Stimulated activated CD4-positive, alpha-beta T cell treated with anti-CD3 and anti-CD28 coated beads, Interleukin-12 subunit alpha, Interleukin-12 subunit beta, amount 100 ng/mL, for 4 hours (primary cell): Measurements from ENCODE around the gene CGREF1.
"Not testable (repeated sequence)": the region's sequence is repeated elsewhere in the genome, so short reads cannot be mapped to it uniquely, and the experiment has no call there.

Source experiments
- DNase-seq: peaks from one replicate; pipeline ENCODE4 v3.0.0-alpha.2; 2020

CGREF1 gene

DNA sequence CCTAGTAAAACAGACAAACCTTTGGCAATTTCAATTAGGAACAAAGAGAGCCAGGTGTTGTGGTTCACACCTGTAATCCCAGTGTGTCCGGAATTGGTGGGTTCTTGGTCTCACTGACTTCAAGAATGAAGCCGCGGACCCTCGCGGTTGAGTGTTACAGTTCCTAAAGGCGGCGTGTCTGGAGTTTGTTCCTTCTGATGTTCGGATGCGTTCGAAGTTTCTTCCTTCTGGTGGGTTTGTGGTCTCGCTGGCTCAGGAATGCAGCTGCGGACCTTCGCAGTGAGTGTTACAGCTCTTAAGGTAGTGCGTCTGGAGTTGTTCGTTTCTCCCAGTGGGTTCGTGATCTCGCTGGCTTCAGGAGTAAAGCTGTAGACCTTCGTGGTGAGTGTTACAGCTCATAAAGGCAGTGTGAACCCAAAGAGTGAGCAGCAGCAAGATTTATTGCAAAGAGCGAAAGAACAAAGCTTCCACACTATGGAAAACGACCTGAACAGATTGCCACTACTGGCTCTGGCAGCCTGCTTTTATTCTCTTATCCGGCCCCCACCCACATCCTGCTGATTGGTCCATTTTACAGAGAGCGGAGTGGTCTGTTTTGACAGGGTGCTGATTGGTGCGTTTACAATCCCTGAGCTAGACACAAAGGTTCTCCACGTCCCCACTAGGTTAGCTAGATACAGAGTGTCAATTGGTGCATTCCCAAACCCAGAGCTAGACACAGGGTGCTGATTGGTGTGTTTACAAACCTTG is 8.2 kb downstream of the CGREF1 start:
- DNase-seq, result not testable (repeated sequence)

DNA sequence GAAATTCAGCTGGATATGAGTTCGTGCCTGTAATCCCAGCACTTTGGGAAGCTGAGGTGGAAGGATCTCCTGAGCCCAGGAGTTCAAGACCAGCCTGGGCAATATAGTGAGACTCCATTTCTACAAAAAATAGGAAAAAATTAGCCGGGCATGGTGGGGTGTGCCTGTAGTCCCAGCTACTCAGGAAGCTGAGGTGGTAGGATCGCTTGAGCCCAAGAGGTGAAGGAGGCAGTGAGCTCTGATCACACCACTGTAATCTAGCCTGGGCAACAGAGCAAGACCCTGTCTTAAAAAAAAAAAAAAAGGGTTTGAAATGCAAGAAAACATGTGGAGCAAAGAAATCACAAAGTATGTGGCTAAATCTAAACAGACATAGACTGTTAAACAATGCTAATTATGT is 9.8 kb downstream of the CGREF1 start:
- no peak for DNase-seq

DNA sequence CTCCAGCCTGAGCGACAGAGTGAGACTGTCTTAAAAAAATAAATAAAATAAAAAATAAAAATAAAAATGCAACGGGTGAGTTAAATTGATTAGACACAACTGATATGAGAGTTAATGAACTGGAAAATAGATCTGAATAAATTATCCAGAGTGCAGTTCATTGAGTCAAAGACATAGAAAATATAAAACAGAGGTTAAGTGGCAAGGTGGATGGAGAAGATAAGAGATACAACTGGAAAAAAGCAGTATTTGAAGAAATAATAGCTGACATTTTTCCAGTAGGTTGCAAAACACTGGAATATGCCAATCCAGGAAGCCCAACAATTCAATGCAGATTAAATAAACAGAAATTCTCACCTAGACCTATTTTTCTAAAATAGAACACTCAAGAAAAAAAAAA is 10.7 kb downstream of the CGREF1 start:
- no peak for DNase-seq

DNA sequence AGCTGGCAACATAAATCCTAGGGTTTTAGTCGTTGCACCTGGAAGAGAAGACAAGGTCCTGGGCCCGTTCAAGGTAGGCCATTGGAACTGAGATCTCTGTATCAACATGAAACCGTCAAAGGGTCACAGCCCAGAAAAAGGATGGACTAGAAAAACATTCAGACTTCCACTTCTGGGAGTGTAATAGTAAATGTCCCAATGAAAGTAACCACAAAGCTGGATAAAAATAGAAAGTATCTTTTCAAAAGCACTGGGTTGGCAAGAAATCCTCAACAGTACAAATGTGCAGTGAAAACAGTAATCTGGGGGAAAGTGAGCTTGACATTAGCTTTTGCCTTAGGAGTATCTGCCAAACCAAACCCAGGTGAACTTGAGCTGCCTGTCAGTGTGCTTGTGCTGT is 12.9 kb downstream of the CGREF1 start:
- no peak for DNase-seq

DNA sequence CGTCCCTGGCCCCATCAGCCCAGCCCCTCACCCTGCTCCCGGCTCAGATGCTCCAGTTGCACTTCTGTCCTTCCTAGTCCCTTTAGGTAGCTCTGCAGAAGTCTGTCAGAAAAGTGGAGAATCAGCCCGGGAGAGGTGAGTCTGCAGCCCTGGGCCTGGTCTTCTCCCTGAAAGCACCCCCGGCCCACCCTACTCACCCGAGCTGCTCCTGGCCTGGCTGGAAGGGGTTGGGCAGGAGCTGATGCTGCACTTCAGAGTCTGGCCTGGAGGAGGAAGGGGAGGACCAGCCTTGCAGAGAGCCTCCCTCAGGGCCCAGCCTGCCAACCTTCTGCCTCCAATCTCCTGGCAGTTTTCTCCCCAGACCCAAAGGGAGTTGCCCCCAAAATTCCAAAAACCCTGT is 16.6 kb downstream of the CGREF1 start:
- DNase-seq, result no peak

DNA sequence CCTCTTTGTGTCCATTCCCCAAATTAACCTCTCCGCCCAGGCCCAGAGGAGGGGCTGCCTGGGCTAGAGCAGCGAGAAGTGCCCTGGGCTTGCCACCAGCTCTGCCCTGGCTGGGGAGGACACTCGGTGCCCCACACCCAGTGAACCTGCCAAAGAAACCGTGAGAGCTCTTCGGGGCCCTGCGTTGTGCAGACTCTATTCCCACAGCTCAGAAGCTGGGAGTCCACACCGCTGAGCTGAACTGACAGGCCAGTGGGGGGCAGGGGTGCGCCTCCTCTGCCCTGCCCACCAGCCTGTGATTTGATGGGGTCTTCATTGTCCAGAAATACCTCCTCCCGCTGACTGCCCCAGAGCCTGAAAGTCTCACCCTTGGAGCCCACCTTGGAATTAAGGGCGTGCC is 18.9 kb downstream of the CGREF1 start:
- DNase-seq, result no peak

DNA sequence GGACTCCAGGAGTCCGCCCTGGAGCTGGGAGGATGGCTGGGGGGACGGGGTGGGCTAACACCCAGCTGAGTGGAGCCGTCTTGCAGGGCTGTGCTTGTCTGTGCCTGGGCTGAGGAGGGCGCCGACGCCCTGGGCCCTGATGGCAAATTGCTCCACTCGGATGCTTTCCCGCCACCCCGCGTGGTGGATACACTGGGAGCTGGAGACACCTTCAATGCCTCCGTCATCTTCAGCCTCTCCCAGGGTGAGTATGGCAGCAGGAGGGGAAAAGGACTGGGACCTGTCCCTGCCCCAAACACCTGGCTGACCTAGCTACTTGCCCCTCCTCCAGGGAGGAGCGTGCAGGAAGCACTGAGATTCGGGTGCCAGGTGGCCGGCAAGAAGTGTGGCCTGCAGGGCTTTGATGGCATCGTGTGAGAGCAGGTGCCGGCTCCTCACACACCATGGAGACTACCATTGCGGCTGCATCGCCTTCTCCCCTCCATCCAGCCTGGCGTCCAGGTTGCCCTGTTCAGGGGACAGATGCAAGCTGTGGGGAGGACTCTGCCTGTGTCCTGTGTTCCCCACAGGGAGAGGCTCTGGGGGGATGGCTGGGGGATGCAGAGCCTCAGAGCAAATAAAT is 19.5 kb downstream of the CGREF1 start:
- DNase-seq, result no peak

DNA sequence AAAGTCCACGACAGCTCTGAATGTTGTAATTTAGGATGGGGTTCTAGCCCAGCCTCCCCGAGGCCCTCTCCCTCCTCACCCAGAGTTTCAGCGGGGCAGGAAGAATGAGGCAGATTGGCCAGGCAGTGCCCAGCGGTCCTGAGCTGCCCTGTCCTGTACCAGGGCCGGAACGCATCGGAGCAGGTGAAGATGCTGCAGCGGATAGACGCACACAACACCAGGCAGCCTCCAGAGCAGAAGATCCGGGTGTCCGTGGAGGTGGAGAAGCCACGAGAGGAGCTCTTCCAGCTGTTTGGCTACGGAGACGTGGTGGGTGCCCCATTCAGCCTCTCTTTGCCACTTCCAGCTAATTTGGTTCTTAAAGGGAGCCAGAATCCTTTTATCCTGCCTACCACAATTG is 21.6 kb downstream of the CGREF1 start:
- DNase-seq, result no peak

DNA sequence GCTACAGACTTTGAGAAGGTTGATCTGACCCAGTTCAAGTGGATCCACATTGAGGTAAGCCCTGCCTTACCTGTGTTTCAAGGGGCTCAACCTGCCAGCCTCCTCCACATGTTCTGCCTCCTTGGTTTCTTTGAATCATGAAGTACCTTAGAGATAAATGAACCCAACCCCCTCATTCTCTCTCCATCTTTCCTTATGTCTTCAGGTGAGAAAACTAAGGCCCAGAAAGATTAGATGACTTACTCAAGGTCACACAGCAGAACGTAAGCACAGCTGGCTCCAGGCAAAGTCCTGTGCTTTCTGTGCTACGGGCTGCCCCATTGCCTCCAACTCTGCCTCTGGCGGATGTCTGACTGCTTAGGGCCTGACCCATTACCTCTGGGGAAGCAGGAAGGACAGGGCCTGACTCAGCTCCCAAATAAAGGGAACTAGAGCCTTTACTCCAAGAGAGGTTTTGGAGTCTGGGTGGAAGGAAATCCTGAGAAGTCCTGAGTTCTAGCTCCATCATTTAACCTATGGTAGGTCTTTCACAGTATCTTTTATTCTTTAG is 22.1 kb downstream of the CGREF1 start:
- no peak for DNase-seq

DNA sequence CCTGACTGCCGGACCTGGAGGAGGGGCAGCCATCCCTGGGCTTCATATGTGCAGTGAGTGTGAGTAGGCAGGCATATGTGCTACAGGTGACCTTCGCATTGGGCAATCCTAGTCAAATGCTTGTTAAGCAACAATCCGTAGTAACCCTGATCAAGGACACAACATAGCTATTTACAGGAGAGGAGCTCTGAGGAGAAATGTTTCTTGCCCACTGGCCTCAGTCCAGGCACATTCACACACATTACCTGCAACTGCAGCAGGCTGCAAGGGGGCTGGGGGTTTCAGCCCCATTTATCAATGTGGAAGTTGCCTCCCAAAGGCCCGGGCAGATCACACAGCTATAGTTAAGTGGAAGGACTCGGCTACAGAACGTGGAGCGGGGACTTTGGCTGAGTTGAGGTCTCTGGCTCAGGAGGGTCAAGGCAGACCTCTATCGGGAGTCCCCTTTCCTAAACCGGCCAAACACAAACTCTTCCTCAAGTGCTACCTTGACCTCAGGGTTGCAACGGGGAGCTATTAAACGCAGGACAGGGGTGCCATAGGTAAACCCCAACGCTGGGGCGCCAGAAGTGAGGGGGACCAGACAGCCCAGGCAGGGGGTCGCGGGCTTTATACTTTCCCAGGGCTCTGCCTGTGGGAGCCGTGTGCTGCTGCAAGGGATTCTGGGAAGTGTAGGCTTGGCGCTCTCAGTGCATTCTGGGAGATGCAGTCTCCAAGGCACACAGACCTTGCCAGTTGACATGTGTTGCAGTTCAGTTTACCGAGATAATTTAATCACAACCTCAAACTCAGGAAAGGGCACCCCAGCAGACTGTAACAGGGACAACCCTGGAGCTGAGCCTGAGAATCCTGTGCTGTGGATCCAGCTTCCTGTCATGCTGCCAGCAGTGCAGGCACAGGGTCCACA is 22.9 kb downstream of the CGREF1 start:
- peak; percentile 40 for DNase-seq

DNA sequence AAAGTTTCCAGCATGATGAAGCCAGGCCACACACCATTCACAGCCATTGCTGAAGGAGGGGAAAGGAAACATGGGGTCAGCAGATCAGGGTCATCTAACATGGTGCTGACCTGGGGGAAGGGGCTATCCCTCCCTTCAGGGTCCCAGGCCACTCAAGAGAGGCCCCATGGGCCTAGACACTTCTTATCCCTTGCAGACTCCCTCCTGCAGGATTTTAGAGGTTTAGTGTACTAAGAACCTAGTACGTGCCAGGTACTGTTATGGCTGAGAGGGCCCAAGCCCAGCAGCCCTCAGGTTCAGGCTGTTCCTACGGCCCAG is 23.5 kb downstream of the CGREF1 start:
- no peak for DNase-seq

DNA sequence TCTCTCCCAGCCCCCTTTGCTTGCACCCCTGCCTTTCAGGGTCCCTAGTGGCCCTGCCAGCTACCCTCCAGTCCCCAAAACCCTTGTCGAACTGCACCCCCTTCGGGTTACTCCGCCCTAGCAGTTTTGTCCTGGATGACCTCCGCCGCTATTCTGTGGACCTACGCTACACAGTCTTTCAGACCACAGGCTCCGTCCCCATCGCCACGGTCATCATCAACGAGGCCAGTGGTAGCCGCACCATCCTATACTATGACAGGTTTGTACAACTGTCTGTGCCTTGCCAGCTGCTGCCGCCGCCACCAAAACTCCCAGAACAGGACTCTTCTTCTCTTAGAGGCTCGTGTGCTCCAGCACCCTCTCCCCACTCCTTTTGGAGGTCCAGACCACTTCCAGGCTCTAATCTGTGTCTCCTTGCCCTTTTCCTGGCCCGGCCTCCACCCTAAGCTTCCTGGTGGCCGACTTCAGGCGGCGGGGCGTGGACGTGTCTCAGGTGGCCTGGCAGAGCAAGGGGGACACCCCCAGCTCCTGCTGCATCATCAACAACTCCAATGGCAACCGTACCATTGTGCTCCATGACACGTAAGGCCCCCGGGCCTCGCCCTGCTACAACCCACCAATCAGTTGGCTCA is 24.5 kb downstream of the CGREF1 start:
- DNase-seq, result no peak

DNA sequence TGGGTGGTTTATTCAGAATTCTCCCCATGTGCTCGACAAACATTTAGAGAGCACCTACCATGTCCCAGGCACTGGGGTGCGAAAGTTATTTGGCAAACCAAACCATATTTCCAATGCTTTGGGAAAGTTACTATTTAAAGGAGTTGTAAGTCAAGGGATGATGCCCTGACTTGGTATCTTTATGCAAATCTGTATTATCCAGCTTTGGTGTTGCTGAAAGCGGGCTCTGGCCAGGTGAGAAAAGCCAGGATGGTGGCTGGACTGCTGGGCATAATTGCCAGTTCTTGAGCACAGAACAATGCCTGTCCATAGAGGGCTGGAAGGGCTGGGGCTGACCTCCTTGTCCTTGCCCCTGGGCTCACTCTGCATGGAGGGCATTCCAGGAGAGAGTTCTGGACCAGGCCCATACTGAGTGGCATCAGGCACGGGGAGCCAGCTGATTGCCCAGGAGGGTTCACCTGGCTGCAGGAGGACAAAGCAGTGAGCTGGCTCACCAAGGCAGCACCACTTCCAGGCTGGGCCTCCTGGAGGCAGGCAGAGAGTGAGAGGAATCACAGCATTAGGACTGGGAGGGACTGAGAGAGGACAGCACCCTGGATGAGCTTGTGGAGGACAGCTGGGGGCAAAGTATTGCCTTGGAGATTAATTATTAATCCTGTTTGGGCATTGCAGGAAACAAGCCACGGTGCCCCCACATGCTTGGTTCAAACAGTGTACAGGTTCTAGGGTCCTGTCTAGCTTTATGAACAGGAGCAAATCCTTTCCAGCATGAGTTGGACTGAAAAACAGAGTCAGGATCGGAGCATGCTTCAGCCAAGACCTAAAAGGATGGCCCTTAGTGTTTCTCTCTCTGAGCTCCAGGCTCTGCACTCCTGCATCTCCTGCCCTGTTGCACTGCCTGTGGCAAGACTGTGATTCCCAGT is 25.2 kb downstream of the CGREF1 start:
- no peak for DNase-seq

DNA sequence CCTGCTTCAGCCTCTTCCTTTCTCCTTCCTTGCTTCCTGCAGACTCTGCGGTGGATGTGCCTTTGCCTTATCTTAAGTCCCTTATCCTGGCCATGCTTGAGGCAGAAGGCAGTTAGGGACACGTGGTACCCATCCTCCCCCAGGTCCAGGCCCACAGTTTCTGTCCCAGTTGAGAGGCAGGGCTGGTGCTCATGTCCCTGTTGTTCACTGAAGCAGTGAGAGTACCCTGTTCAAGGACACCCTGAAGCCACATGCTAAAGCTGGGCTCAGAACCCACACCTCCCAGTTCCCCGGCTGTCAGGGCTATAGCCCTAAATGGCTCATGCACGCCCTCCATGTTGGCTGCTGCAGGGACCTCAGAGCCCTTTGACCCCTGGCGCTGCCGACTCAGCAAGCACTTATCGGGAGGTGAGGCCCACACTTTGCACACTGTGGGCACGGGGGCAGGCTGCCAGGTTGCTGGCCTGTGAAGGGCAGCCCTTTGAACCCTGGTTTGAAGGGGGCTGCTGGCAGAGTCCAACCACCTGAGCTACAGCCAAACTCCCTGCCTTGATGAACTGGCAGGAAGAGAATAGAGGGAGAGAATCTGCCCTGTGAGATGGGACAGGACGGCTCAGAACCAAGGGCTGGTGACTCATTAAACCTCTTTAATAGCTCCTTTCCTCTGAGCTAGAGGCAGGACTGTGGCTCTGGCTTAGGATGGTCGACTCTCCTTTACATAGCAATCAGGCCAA is 26.1 kb downstream of the CGREF1 start:
- no peak for DNase-seq

DNA sequence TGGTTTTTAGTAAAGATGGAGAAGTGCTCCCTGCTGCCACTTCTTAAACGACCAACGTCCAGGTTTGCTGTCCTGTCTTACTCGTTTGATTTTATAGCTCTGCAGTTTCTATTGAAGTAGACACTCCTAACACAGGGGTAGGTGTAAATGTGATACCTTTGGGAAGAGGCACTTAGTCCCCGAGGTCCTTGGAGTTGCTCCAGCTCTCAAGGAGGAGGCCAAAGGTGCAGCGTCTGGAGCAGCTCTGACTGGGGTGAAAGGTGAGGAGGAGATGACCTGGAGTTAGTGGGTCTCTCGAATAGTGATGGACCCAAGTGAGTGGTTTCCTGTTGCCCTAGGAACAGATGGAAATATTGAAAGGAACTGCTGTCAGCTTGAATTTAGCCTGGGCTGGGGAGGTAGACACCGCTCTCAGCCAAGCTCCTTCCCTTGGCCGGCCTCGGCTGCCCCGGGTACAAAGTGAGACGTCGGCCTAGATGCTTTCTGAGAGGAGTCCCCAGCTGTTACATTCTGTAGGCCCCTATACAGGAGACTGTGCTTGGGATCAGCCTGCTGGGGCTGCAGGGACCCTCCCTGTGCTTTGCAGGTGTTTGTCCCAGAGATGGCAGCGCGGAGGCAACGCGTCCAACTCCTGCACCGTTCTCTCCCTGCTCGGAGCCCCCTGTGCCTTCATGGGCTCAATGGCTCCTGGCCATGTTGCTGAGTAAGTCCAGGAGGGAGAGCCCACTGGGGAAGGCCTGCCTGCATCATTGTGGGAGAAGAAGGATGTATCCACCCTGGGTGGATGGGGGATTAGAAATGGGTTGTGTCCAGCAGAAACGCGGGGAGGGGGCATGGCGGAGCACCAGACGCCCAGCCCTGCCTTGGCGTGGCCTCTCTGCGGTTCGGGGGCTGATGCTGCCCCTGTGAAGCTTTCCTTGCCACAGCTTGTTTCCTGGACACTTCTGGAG is 26.9 kb downstream of the CGREF1 start:
- no peak for DNase-seq

DNA sequence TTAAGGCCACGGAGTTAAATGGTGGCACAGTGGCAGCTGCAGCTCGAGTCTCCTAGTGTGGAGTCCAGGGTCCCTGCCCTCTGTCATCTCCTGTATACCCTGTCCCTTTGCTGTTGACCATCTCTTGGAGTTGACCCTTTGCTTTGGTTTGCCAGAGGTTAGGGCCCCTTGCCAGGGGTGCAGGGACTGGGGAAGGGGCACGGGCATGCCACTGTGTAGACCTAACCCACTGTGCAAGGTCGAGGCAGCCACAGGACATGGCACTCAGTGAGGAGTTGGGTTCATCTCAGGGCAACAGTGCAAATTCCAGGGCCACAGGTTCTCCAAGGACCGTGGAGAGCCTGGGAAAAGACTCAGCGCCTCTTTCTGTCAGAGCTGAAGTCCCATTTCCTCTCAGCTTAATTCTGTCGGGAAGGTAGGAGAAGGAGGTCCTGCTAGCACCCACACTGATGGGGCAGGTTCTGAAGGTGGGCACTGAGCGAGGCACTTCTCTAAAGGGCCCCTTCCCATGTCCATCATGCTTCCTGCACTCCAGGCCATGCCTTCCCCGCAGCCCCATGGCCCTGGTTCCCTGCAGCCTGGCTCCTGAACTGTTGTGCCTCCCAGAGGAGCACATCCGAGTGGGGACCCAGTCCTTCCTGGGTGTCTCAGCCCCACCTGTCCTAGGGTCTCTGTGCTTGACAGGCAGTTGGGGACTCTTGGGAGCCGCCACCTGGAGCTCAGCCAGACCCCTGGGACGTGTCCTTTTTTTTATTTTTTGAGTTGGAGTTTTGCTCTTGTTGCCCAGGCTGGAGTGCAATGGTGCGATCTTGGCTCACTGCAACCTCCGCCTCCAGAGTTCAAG is 29.6 kb downstream of the CGREF1 start:
- DNase-seq, result no peak

DNA sequence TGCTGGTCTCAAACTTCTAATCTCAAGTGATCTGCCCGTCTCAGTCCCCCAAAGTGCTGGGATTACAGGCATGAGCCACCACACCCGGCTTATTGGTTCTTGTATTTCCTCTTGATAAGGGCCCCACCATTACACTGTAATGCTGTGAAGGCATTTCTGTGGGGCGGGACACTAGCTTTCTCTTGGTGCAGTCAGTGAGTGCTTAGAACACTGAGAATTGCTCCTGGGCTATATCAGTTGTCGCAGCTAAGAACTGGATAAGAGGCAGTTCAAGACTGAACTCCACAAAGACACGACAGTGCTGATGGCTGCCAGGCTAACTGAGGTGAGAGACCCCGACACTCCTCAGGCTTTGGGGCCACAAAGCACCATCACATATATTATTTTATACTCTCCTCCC is 30.3 kb downstream of the CGREF1 start:
- no peak for DNase-seq

DNA sequence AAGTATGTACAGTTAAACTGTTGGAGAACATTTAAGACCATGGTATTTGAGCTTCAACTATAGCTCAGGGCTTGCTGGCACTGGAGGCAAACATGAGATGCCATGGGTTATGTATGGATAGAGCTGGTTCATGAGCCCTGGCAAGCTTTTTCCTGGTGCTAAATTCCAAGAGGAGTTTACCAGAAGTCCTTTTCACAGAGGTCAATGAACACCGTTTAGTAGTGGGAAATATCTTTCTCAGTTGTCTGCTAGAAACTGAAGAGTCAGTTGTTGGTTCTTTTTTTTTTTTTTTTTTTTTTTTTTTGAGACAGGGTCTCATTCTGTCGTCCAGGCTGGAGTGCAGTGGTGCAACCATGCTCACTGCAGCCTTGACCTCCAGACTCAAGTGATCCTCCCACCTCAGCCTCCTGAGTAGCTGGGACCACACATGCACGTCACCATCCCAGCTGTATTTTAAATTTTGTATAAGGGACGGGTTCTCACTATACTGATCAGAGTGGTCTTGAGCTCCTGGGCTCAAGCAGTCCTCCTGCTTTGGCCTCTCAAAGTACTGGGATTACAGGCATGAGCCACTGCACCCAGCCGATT is 31.0 kb downstream of the CGREF1 start:
- DNase-seq, result no peak
